Activated CD4-positive, alpha-beta T cell treated with anti-CD3 and anti-CD28 coated beads, Interleukin-2, amount 50 U/mL, for 1 hour (primary cell): ENCODE measurements around the gene MFN2.

ENCODE experiments used
- DNase-seq: peaks from one replicate; pipeline ENCODE4 v3.0.0-alpha.2; 2020

MFN2 gene

GRCh38 chr1:11960715-11961114, 19.5 kb upstream of the MFN2 start:
- no peak for DNase-seq

GRCh38 chr1:11961230-11961629, 19.0 kb upstream of the MFN2 start:
- no peak for DNase-seq

- DNase-seq, result no peak
Observed at GRCh38 chr1:11963622-11964021, 16.6 kb upstream of the MFN2 start.

- no peak for DNase-seq
Observed at GRCh38 chr1:11964656-11965055, 15.6 kb upstream of the MFN2 start.

GRCh38 chr1:11967028-11967547, 13.2 kb upstream of the MFN2 start:
- DNase-seq, result no peak

- DNase-seq, result no peak
Observed at GRCh38 chr1:11970441-11971185, 9.6 kb upstream of the MFN2 start.

GRCh38 chr1:11977625-11978024, 2.6 kb upstream of the MFN2 start:
- DNase-seq, result no peak

GRCh38 chr1:11978301-11978700, 1.9 kb upstream of the MFN2 start:
- no peak for DNase-seq

- DNase-seq, result no peak
Observed at GRCh38 chr1:11979028-11979850, 1.0 kb upstream of the MFN2 start.

- DNase-seq, result no peak
Observed at GRCh38 chr1:11980676-11980972, 380 bp downstream of the MFN2 start.

GRCh38 chr1:11981378-11982009, 1.2 kb downstream of the MFN2 start:
- DNase-seq, result no peak

GRCh38 chr1:11982010-11982392, 1.8 kb downstream of the MFN2 start:
- DNase-seq, result no peak

GRCh38 chr1:11984121-11984520, 3.9 kb downstream of the MFN2 start:
- no peak for DNase-seq

GRCh38 chr1:11984576-11984975, 4.3 kb downstream of the MFN2 start:
- no peak for DNase-seq

GRCh38 chr1:11985171-11985570, 4.9 kb downstream of the MFN2 start:
- no peak for DNase-seq

GRCh38 chr1:11985851-11986250, 5.6 kb downstream of the MFN2 start:
- no peak for DNase-seq

- no peak for DNase-seq
Observed at GRCh38 chr1:11989669-11990068, 9.4 kb downstream of the MFN2 start.

- no peak for DNase-seq
Observed at GRCh38 chr1:11990303-11991032, 10.2 kb downstream of the MFN2 start.

GRCh38 chr1:11991969-11992676, 11.9 kb downstream of the MFN2 start:
- DNase-seq, result no peak

- no peak for DNase-seq
Observed at GRCh38 chr1:11997081-11997850, 17.0 kb downstream of the MFN2 start.

- no peak for DNase-seq
Observed at GRCh38 chr1:11998636-11999035, 18.4 kb downstream of the MFN2 start.

GRCh38 chr1:11999236-11999635, 19.0 kb downstream of the MFN2 start:
- no peak for DNase-seq
